Stimulated activated CD4-positive, alpha-beta T cell treated with anti-CD3 and anti-CD28 coated beads, Interleukin-4, amount 100 ng/mL, for 4 hours (primary cell): ENCODE data around the gene KYNU.

Source experiments
- DNase-seq, 2 experiments: peaks; one replicate each; pipeline ENCODE4 v3.0.0-alpha.2; 2020

The KYNU gene

GRCh38 chr2:142973160-142973821 lies 95.8 kb downstream of the KYNU start:
- DNase-seq = no peak

- DNase-seq = no peak
These were observed 96.4 kb downstream of the KYNU start for GRCh38 chr2:142973822-142974207.

- DNase-seq = no peak
These were observed 97.0 kb downstream of the KYNU start for GRCh38 chr2:142974288-142975024.

- DNase-seq = no peak
These were observed 97.8 kb downstream of the KYNU start for GRCh38 chr2:142975239-142975638.

GRCh38 chr2:142980246-142981068 lies 103.0 kb downstream of the KYNU start:
- DNase-seq = no peak

- DNase-seq = no peak
These were observed 103.6 kb downstream of the KYNU start for GRCh38 chr2:142981069-142981378.

GRCh38 chr2:142981756-142982155 lies 104.3 kb downstream of the KYNU start:
- DNase-seq = no peak

GRCh38 chr2:142983174-142983573 lies 105.7 kb downstream of the KYNU start:
- no peak for DNase-seq

GRCh38 chr2:142984657-142985056 lies 107.2 kb downstream of the KYNU start:
- DNase-seq = no peak

GRCh38 chr2:142987044-142987443 lies 109.6 kb downstream of the KYNU start:
- DNase-seq = no peak

GRCh38 chr2:142989273-142990204 lies 112.1 kb downstream of the KYNU start:
- DNase-seq = no peak

- no peak for DNase-seq
These were observed 113.8 kb downstream of the KYNU start for GRCh38 chr2:142991295-142991694.

- DNase-seq = no peak
These were observed 115.4 kb downstream of the KYNU start for GRCh38 chr2:142992840-142993239.

GRCh38 chr2:142993771-142994170 lies 116.3 kb downstream of the KYNU start:
- no peak for DNase-seq

- DNase-seq = no peak
These were observed 117.2 kb downstream of the KYNU start for GRCh38 chr2:142994665-142995064.

GRCh38 chr2:142997231-142997630 lies 119.8 kb downstream of the KYNU start:
- no peak for DNase-seq

- DNase-seq = no peak
These were observed 123.1 kb downstream of the KYNU start for GRCh38 chr2:143000599-143000998.

- DNase-seq = no peak
These were observed 124.0 kb downstream of the KYNU start for GRCh38 chr2:143001501-143001900.

GRCh38 chr2:143015656-143016055 lies 138.2 kb downstream of the KYNU start:
- no peak for DNase-seq

GRCh38 chr2:143026411-143027054 lies 149.1 kb downstream of the KYNU start:
- no peak for DNase-seq

GRCh38 chr2:143029141-143029540 lies 151.7 kb downstream of the KYNU start:
- no peak for DNase-seq

- no peak for DNase-seq
These were observed 152.7 kb downstream of the KYNU start for GRCh38 chr2:143030127-143030526.
